IMR-90 (cell line): ENCODE measurements around the gene IFNAR2. TPM values are rescaled to one million over a fixed set of nuclear protein-coding genes. Genes with fewer than 3 reads are reported as not detected.

Source experiments
- ATAC-seq: fragments of 200-7000 bp; cut with Tn5 transposase; 2 replicates; pipeline ENCODE4 v1.9.1; 2020; ENCODE audit warnings: low read depth, mild to moderate bottlenecking, moderate library complexity
- BruUV-seq: library from RNA; stranded (reverse); fragments of 400-500 nt; replicated peaks from 2 replicates; lab custom pipeline; 2021; lab: Mats Ljungman, UMichigan
- CTCF ChIA-PET: fragments of 300-600 bp; formaldehyde crosslinking; extraction: SDS; loops from one replicate; lab custom pipeline; 2021; ENCODE audit warnings: antibody characterized with exemption; lab: Yijun Ruan, JAX
- POLR2A ChIA-PET: fragments of 300-600 bp; sonication (Branson Sonifier 250); formaldehyde crosslinking; loops from one replicate; lab custom pipeline; 2022; ENCODE audit warnings: antibody characterized with exemption; ENCODE audit not compliant: unreplicated experiment; lab: Charles Lee
- DNase-seq: peaks from one replicate; pipeline ENCODE4 v3.0.0; 2013
- H2AFZ ChIP-seq: replicated peaks from 2 replicates; pipeline ENCODE3; 2013; ENCODE audit warnings: low read length, mild to moderate bottlenecking; ENCODE audit not compliant: poor library complexity
- H2AK5ac ChIP-seq: 2 replicates; pipeline ENCODE4 v1.6.1; 2013; ENCODE audit warnings: low read depth, low read length, inconsistent platforms
- H2AK9ac ChIP-seq: replicated peaks from 2 replicates; pipeline ENCODE3; 2013; ENCODE audit warnings: mild to moderate bottlenecking, low read depth, low read length, moderate library complexity; ENCODE audit not compliant: poor library complexity
- H2BK120ac ChIP-seq: 2 replicates; pipeline ENCODE4 v1.6.1; 2013; ENCODE audit warnings: low read depth, low read length, inconsistent platforms
- H2BK15ac ChIP-seq: 3 replicates; pipeline ENCODE4 v1.6.1; 2013; ENCODE audit warnings: low read depth, low read length, inconsistent platforms
- H2BK20ac ChIP-seq: 2 replicates; pipeline ENCODE4 v1.6.1; 2013; ENCODE audit warnings: low read depth, mild to moderate bottlenecking, inconsistent platforms, low read length, moderate library complexity
- H2BK5ac ChIP-seq: 2 replicates; pipeline ENCODE4 v1.6.1; 2013; ENCODE audit warnings: mild to moderate bottlenecking, low read depth, low read length, inconsistent platforms; ENCODE audit not compliant: poor library complexity, severe bottlenecking
- H3K14ac ChIP-seq: replicated peaks from 2 replicates; pipeline ENCODE4 v1.6.1; 2013; ENCODE audit warnings: low read depth, low read length, inconsistent platforms
- H3K18ac ChIP-seq: 2 replicates; pipeline ENCODE4 v1.6.1; 2013; ENCODE audit warnings: low read depth, low read length, control low read depth
- H3K23ac ChIP-seq: 2 replicates; pipeline ENCODE4 v1.6.1; 2013; ENCODE audit warnings: low read depth, low read length, inconsistent platforms
- H3K27ac ChIP-seq: 2 replicates; pipeline ENCODE4 v1.5.1; 2013; ENCODE audit warnings: mild to moderate bottlenecking, control low read depth, low read length; ENCODE audit not compliant: insufficient read depth
- H3K27me3 ChIP-seq: 2 replicates; pipeline ENCODE4 v1.6.1; 2013; ENCODE audit warnings: low read length; ENCODE audit not compliant: control insufficient read depth, insufficient read depth
- H3K36me3 ChIP-seq: 2 replicates; pipeline ENCODE4 v1.6.1; 2013; ENCODE audit warnings: low read length, mixed read lengths; ENCODE audit not compliant: control insufficient read depth, insufficient read depth
- H3K4ac ChIP-seq: 2 replicates; pipeline ENCODE4 v1.6.1; 2013; ENCODE audit warnings: low read depth, low read length, inconsistent platforms
- H3K4me1 ChIP-seq: 2 replicates; pipeline ENCODE4 v1.6.1; 2013; ENCODE audit warnings: low read length, mixed read lengths; ENCODE audit not compliant: control insufficient read depth, insufficient read depth
- H3K4me2 ChIP-seq: 2 replicates; pipeline ENCODE4 v1.6.1; 2013; ENCODE audit warnings: low read depth, mild to moderate bottlenecking, control low read depth, low read length, moderate library complexity
- H3K4me3 ChIP-seq: 2 replicates; pipeline ENCODE4 v1.5.1; 2013; ENCODE audit warnings: low read depth, mild to moderate bottlenecking, control low read depth, low read length, moderate library complexity; ENCODE audit not compliant: insufficient read depth
- H3K56ac ChIP-seq: 2 replicates; pipeline ENCODE4 v1.6.1; 2013; ENCODE audit warnings: low read length, inconsistent platforms; ENCODE audit not compliant: insufficient read depth; ENCODE audit errors: extremely low read depth
- H3K79me1 ChIP-seq, 2 experiments: 2 replicates each; pipeline ENCODE4 v1.6.1; 2013; ENCODE audit warnings: low read length in 2 of 2, inconsistent platforms in 1 of 2, low read depth in 1 of 2
- H3K9ac ChIP-seq: 2 replicates; pipeline ENCODE4 v1.6.1; 2013; ENCODE audit warnings: low read depth, low read length, control low read depth
- H3K9me1 ChIP-seq: 2 replicates; pipeline ENCODE4 v1.6.1; 2013; ENCODE audit warnings: low read length, inconsistent platforms; ENCODE audit not compliant: insufficient read depth
- H3K9me3 ChIP-seq: 2 replicates; pipeline ENCODE4 v1.6.1; 2013; ENCODE audit warnings: low read length; ENCODE audit not compliant: control insufficient read depth, insufficient read depth
- H4K20me1 ChIP-seq: 2 replicates; pipeline ENCODE4 v1.6.1; 2013; ENCODE audit warnings: low read length, inconsistent platforms; ENCODE audit not compliant: insufficient read depth
- H4K5ac ChIP-seq: 2 replicates; pipeline ENCODE4 v1.6.1; 2013; ENCODE audit warnings: mild to moderate bottlenecking, low read depth, low read length, control low read depth
- H4K8ac ChIP-seq, 2 experiments: 2 replicates each; pipeline ENCODE4 v1.6.1; 2013; ENCODE audit warnings: low read depth in 2 of 2, low read length in 2 of 2, control low read depth in 1 of 2, inconsistent platforms in 1 of 2
- H4K91ac ChIP-seq: 2 replicates; pipeline ENCODE4 v1.6.1; 2013; ENCODE audit warnings: low read depth, low read length, inconsistent platforms; ENCODE audit not compliant: insufficient read depth
- CHD1 ChIP-seq: IDR thresholded peaks from 2 replicates; pipeline ENCODE4 v1.6.1; 2012; ENCODE audit warnings: low read depth, low read length, improper control_type of control experiment
- WGBS, 2 experiments: methylation state at CpG; one replicate each; pipeline versions ENCODE4 v1.1.5 to v1.1.7; 2013; ENCODE audit warnings: missing lambda C conversion rate in 2 of 2; ENCODE audit not compliant: insufficient read length in 1 of 2; ENCODE audit errors: extremely low coverage in 2 of 2; 5-methylcytosine and 5-hydroxymethylcytosine counted together
- dilution Hi-C: fragments of 300-500 bp; cut with HindIII; formaldehyde crosslinking; loops from one replicate; pipeline ENCODE4 v1.14.3; 2018; ENCODE audit warnings: low sequenced_read_pairs; ENCODE audit not compliant: unreplicated experiment
- in situ Hi-C: fragments of 300-500 bp; cut with MboI; formaldehyde crosslinking; loops from 3 replicates; pipeline ENCODE4 v1.14.3; 2019; ENCODE audit warnings: low sequenced_read_pairs, inconsistent platforms, mixed read lengths
- intact Hi-C: fragments of 100-400 bp; cut with micrococcal nuclease; formaldehyde crosslinking; loops from 2 replicates; pipeline ENCODE4 v1.10.0; 2022
- polyA plus RNA-seq, 3 experiments: library from polyadenylated mRNA; depleted of rRNA; stranded (reverse); fragments of >200 nt; gene quantifications; 2 replicates each; pipeline ENCODE4 v1.2.3, GENCODE V29; 2012; ENCODE audit warnings: low replicate concordance in 1 of 3
- total RNA-seq: library from RNA; depleted of rRNA; stranded (reverse); fragments of >200 nt; gene quantifications from 2 replicates; pipeline ENCODE4 v1.2.3, GENCODE V29; 2012

IFNAR2 gene
- total and polyA plus RNA-seq, 2 of the 4 experiments (the other 2 are of a cell fraction) = 6.3 to 13.9 TPM

GRCh38 chr21:33237486-33237885 is 7.7 kb downstream of the IFNAR2 start:
- Histone ChIP-seq H2BK5ac (no peak overlapping the region), H3K4me3 (no peak overlapping the region), H3K4me2 (no peak overlapping the region), H3K9ac (no peak overlapping the region), H3K36me3 (peaks cover 2% of the 10 kb centered on the region; the same call in 1 of the 2 replicates), H4K91ac (no peak overlapping the region), H2BK120ac (no peak overlapping the region), H3K14ac (no peak overlapping the region), H3K9me1 (peaks cover 7% of the 10 kb centered on the region; the same call in 1 of the 2 replicates), H3K56ac (no peak overlapping the region), H4K20me1 (peaks cover 15% of the 10 kb centered on the region; the same call in 1 of the 2 replicates), H4K8ac (no peak overlapping the region), H3K4me1 (peaks cover 4% of the 10 kb centered on the region), H3K18ac (no peak overlapping the region), H3K27ac (no peak overlapping the region), H2AFZ (no peak overlapping the region), H3K23ac (no peak overlapping the region), H2AK9ac (no peak overlapping the region), H3K9me3 (no peaks in the 10 kb centered on the region), H2BK15ac (no peak overlapping the region), H3K4ac (no peak overlapping the region), H2AK5ac (no peak overlapping the region), H3K79me1 (peaks cover 22 to 37% of the 10 kb centered on the region in 2 experiments), H3K27me3 (no peaks in the 10 kb centered on the region), H4K5ac (no peak overlapping the region), H2BK20ac (no peak overlapping the region)
- WGBS, 2 experiments = 93% methylated on average over 2 of the region's 3 CpGs; no CpG with 5 or more reads in 1 of the 2 experiments
- CTCF ChIA-PET = interaction anchor here (0.6 kb wide), 1 partner anchor 48 kb away, joined by 4 read pairs; no protein-coding TSS in a partner anchor
- in situ Hi-C loops (no loop called here), dilution Hi-C loops (no loop called here), intact Hi-C loops (no loop called here)
- no peak for TF ChIP-seq CHD1
- DNase-seq (no peak), ATAC-seq (no peak)
- POLR2A ChIA-PET = no interaction called here
- no TSS peak for BruUV-seq
